ENCODE results near the gene CCND3. TPM values are rescaled to one million over a fixed set of nuclear protein-coding genes. Genes with fewer than 3 reads are reported as not detected.

Gene CCND3
- total RNA-seq, 1 experiment from 2014 or later, result 26.6 TPM

- POLR2A ChIA-PET, result no interaction called here
- Histone ChIP-seq H4K20me1 (ENCODE audit: insufficient read depth) (no peaks in the 10 kb centered on the region), H3K9ac (ENCODE audit: low read length) (no peak overlapping the region), H3K9me2 (ENCODE audit: insufficient read depth) (no peaks in the 10 kb centered on the region), H3K9me3 (ENCODE audit: control insufficient read depth in 1 of 2, insufficient read depth in 1 of 2, low read depth in 1 of 2, low read length in 2 of 2) (no peaks in the 10 kb centered on the region), H3K4me3 (replicated peaks in 1 of 2; ENCODE audit: low read depth in 1 of 2, low read length in 2 of 2) (no peak overlapping the region), H3K79me2 (ENCODE audit: insufficient read depth, low read length) (no peaks in the 10 kb centered on the region), H3K27me3 (ENCODE audit: insufficient read depth, low read length) (no peaks in the 10 kb centered on the region), H3K4me2 (ENCODE audit: low read length) (no peak overlapping the region), H3K4me1 (ENCODE audit: control insufficient read depth in 1 of 2, insufficient read depth in 2 of 2, low read length in 2 of 2) (peaks cover 5 to 12% of the 10 kb centered on the region in 2 experiments; a peak in 2 of 4 replicates), H3K27ac (ENCODE audit: low read depth, low read length) (no peak overlapping the region), H3K36me3 (ENCODE audit: control insufficient read depth in 1 of 2, insufficient read depth in 2 of 2, low read length in 2 of 2) (peaks cover 4 to 7% of the 10 kb centered on the region in 2 experiments; a peak in 2 of 4 replicates), H2AFZ (ENCODE audit: low read depth, low read length, poor library complexity, severe bottlenecking) (no peak overlapping the region)
- BruUV-seq (replicated peaks), result no TSS peak
- ATAC-seq (no peak), DNase-seq (ENCODE audit: low read depth, low spot score) (no peak)
- intact Hi-C loops (cut with micrococcal nuclease), result loop anchor here (1.0 kb wide), 1 partner anchor 16 kb away; no protein-coding TSS in a partner anchor
- CTCF ChIA-PET, result interaction anchor here (1.6 kb wide), 1 partner anchor 20 kb away, joined by 3 read pairs; the partner anchor contains the start of genes BYSL and MED20
- no peak for TF ChIP-seq ZBTB33 (IDR thresholded peaks at IDR 0.05; ENCODE audit: extremely low read depth, insufficient replicate concordance, low read length)
- no peak for TF ChIP-seq ELF1 (IDR thresholded peaks at IDR 0.05; ENCODE audit: borderline replicate concordance, low read depth)
- no peak for TF ChIP-seq RAD21 (IDR thresholded peaks at IDR 0.05; ENCODE audit: low read depth)
- no peak for TF ChIP-seq CEBPB (IDR thresholded peaks at IDR 0.05; ENCODE audit: low read depth)
- no peak for TF ChIP-seq JUND (IDR thresholded peaks at IDR 0.05)
- TF ChIP-seq CTCF (IDR thresholded peaks at IDR 0.05 in 2 of 3, conservative IDR thresholded peaks at IDR 0.05 in 1 of 3; ENCODE audit: borderline replicate concordance in 1 of 3, insufficient read depth in 1 of 3, low read depth in 2 of 3, low read length in 2 of 3), result no peak
- TF ChIP-seq YY1 (IDR thresholded peaks at IDR 0.05; ENCODE audit: extremely low read depth, insufficient replicate concordance, low read depth, low read length), result no peak
- TF ChIP-seq MAX (IDR thresholded peaks at IDR 0.05), result no peak
- TF ChIP-seq EZH2phosphoT487 (IDR thresholded peaks at IDR 0.05; ENCODE audit: borderline replicate concordance), result no peak
- no peak for TF ChIP-seq REST (IDR thresholded peaks at IDR 0.05; ENCODE audit: low read depth)
- TF ChIP-seq TCF7L2 (IDR thresholded peaks at IDR 0.05; ENCODE audit: borderline replicate concordance, extremely low read depth, insufficient read depth, insufficient read length), result no peak
- no peak for TF ChIP-seq ZNF274 (IDR thresholded peaks at IDR 0.05; ENCODE audit: low read depth, low read length)
- no peak for TF ChIP-seq SP1 (IDR thresholded peaks at IDR 0.05; ENCODE audit: low read depth)
- TF ChIP-seq SRF (IDR thresholded peaks at IDR 0.05; ENCODE audit: low read depth), result no peak
- TF ChIP-seq ATF3 (IDR thresholded peaks at IDR 0.05), result no peak
- RAD21 ChIA-PET (ENCODE audit: low non-redundant PET in 1 of 2, low total read pairs in 2 of 2, uncharacterized antibody in 2 of 2, unreplicated experiment in 2 of 2), result interaction anchor here in 1 of 2 experiments (0.5 kb wide), 1 partner anchor 61 kb away, joined by 3 read pairs; no protein-coding TSS in a partner anchor
Measured at GRCh38 chr6:41900861-41901260, 40.7 kb downstream of the CCND3 start.

Measured in HCT116 (cell line).